Subcutaneous adipose tissue (tissue), 4 donors: Measurements from ENCODE around the gene DLX4. TPM values are rescaled to one million over a fixed set of nuclear protein-coding genes. Genes with fewer than 3 reads are reported as not detected.

Source experiments
- CTCF ChIP-seq: fragments of 450-650 bp; IDR thresholded peaks from one replicate; pipeline ENCODE4 v1.5.1; 2016; ENCODE audit warnings: low read depth, mild to moderate bottlenecking, control low read depth, antibody characterized with exemption, moderate library complexity
- total RNA-seq, 4 donors: library from RNA; depleted of rRNA; stranded (reverse); fragments of >200 nt; gene quantifications; one replicate each; pipeline ENCODE4 v1.1.0, GENCODE V29; 2016

Gene DLX4
- total RNA-seq, 4 donors from 2014 or later: 0.34 to 1.3 TPM; not detected in 2

GRCh38 chr17:49935526-49936210 is 33.3 kb upstream of the DLX4 start:
- TF ChIP-seq CTCF: no peak

DNA sequence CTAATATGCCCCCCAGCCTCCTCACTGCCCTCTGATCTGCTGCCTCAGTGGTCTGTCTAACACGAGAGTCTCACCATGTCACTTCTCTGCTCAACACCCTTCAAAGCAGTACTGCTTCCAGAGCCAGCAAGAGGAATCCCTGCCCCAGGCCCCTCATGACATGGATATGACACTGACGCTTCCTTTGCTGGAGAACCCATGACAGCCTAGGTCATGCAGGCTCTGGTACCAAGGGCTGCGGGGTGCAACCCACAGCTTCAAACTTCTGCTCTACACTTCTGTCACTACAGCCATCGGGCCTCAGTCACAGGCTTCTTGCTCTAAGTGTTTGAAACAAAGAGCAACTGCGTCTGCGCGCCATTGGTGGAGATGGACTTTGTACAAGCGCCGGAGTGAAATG is 32.6 kb upstream of the DLX4 start:
- TF ChIP-seq CTCF: no peak

DNA sequence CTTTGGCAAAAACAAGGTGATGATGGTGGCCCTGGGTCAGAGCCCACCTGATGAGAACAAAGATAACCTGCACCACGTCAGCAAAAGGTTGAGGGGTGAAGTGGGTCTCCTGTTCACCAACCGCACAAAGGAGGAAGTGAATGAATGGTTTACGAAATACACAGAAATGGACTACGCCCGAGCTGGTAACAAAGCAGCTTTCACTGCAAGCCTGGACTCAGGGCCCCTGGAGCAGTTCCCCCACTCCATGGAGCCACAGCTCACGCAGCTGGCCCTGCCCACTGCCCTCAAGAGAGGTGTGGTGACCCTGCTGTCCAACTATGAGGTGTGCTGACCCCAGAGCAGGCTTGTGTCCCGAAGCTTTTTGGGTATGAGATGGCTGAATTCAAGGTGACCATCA is 29.7 kb upstream of the DLX4 start:
- TF ChIP-seq CTCF: no peak

GRCh38 chr17:49941427-49941826 is 27.6 kb upstream of the DLX4 start:
- no peak for TF ChIP-seq CTCF

DNA sequence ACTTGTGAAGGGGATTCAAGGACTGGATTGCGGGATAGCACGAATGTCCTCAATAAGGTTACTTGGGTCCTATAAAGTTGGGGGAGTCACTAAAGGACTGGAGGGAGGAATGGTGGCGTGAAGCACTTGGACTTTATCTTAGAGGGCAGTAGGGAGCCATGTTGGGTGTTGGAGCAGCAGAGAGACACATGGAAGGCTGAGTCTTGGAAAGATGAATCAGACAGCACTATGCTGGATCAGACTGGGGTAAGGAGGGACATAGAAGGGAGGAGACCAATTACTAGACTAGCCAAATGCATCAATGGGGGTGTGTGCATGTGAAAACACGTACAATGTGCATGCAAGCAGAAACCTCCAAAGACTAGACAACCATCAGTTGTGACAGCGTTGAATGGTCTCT is 26.0 kb upstream of the DLX4 start:
- no peak for TF ChIP-seq CTCF

GRCh38 chr17:49944273-49944870 is 24.6 kb upstream of the DLX4 start:
- TF ChIP-seq CTCF: no peak

DNA sequence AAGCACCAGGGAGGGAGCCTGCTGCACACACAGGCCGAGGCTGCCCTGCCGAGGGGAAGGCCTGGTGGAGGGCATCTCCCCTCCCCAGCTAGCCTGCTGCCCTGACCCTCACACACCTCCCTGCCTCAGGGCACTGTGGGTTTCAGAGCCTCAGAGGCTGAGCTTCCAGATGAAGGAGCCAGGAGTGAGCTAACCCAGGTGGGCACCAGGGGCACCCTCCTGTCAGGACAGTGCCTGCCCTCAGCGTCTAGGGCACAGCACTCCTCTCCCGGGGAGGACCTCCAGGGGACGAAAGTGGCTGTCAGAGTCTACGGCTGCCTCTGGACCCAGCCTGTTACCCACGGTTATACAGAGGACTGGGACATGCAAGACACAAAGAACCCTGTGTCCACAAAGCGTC is 22.8 kb upstream of the DLX4 start:
- no peak for TF ChIP-seq CTCF
